GM12878 (cell line): ENCODE measurements around the gene GATAD2B. TPM values are rescaled to one million over a fixed set of nuclear protein-coding genes. Genes with fewer than 3 reads are reported as not detected.

ENCODE experiments used
- BACH1 ChIP-seq: fragments of 450-650 bp; IDR thresholded peaks from 2 replicates; pipeline ENCODE4 v1.6.1; 2017; ENCODE audit warnings: mild to moderate bottlenecking, borderline replicate concordance
- CBX5 ChIP-seq: sonication (generic); IDR thresholded peaks from 2 replicates; pipeline ENCODE4 v1.6.1; 2016; ENCODE audit warnings: low read depth, moderate library complexity, mild to moderate bottlenecking, inconsistent platforms
- CHD2 ChIP-seq: IDR thresholded peaks from 2 replicates; pipeline ENCODE4 v1.6.1; 2011; ENCODE audit warnings: low read depth, low read length, improper control_type of control experiment, borderline replicate concordance
- EGR1 ChIP-seq, 2 experiments: IDR thresholded peaks; 1 replicate in 1 of 2; 2 replicates in 1 of 2; pipeline ENCODE4 v1.6.1; 2011 to 2012; ENCODE audit warnings: low read depth in 2 of 2, low read length in 2 of 2, borderline replicate concordance in 1 of 2, mild to moderate bottlenecking in 1 of 2, moderate library complexity in 1 of 2
- EZH2 ChIP-seq: IDR thresholded peaks from 2 replicates; pipeline ENCODE4 v1.6.1; 2012; ENCODE audit warnings: low read depth, mild to moderate bottlenecking, control low read depth, inconsistent platforms, low read length, borderline replicate concordance; ENCODE audit not compliant: control insufficient read depth
- HCFC1 ChIP-seq: fragments of 150-350 bp; IDR thresholded peaks from 2 replicates; pipeline ENCODE4 v1.6.1; 2014; ENCODE audit warnings: low read length
- HSF1 ChIP-seq: fragments of 150-350 bp; IDR thresholded peaks from 2 replicates; pipeline ENCODE4 v1.6.1; 2014; ENCODE audit warnings: mild to moderate bottlenecking, low read depth, low read length
- JUND ChIP-seq: IDR thresholded peaks from 2 replicates; pipeline ENCODE4 v1.6.1; 2012; ENCODE audit warnings: low read depth, mild to moderate bottlenecking, low read length, improper control_type of control experiment, moderate library complexity
- KAT2A ChIP-seq: conservative IDR thresholded peaks from 2 replicates; pipeline ENCODE4 v1.6.1; 2011; ENCODE audit warnings: low read depth, low read length; ENCODE audit not compliant: control insufficient read depth
- NFIC ChIP-seq: IDR thresholded peaks from 2 replicates; pipeline ENCODE4 v1.6.1; 2012; ENCODE audit warnings: low read depth, mild to moderate bottlenecking, inconsistent platforms, low read length, moderate library complexity
- NFXL1 ChIP-seq: fragments of 450-650 bp; IDR thresholded peaks from 2 replicates; pipeline ENCODE4 v1.6.1; 2017; ENCODE audit warnings: antibody characterized with exemption, mild to moderate bottlenecking, borderline replicate concordance
- NR2C1 ChIP-seq: fragments of 450-650 bp; IDR thresholded peaks from 2 replicates; pipeline ENCODE4 v1.6.1; 2017; ENCODE audit warnings: antibody characterized with exemption, mild to moderate bottlenecking, moderate library complexity
- PAX5 ChIP-seq: IDR thresholded peaks from 2 replicates; pipeline ENCODE4 v1.6.1; 2011; ENCODE audit warnings: low read depth, low read length, borderline replicate concordance
- POLR2AphosphoS5 ChIP-seq: IDR thresholded peaks from 2 replicates; pipeline ENCODE4 v1.6.1; 2011; ENCODE audit warnings: mild to moderate bottlenecking, low read length, inconsistent platforms
- RB1 ChIP-seq: fragments of 450-650 bp; formaldehyde crosslinking; IDR thresholded peaks from 2 replicates; pipeline ENCODE4 v1.6.1; 2017; ENCODE audit warnings: mild to moderate bottlenecking, borderline replicate concordance
- RFX5 ChIP-seq: IDR thresholded peaks from 2 replicates; pipeline ENCODE4 v1.6.1; 2011; ENCODE audit warnings: low read depth, low read length, improper control_type of control experiment
- SKIL ChIP-seq: fragments of 450-650 bp; IDR thresholded peaks from 2 replicates; pipeline ENCODE4 v1.6.1; 2017; ENCODE audit warnings: mild to moderate bottlenecking, low read depth, inconsistent platforms; ENCODE audit not compliant: poor library complexity, severe bottlenecking
- SMAD1 ChIP-seq: fragments of 450-650 bp; IDR thresholded peaks from 2 replicates; pipeline ENCODE4 v1.6.1; 2018; ENCODE audit warnings: mild to moderate bottlenecking, low read depth; ENCODE audit not compliant: partially characterized antibody
- SMC3 ChIP-seq: IDR thresholded peaks from 2 replicates; pipeline ENCODE4 v1.6.1; 2011; ENCODE audit warnings: low read length, improper control_type of control experiment, borderline replicate concordance
- SREBF2 ChIP-seq: IDR thresholded peaks from 2 replicates; pipeline ENCODE4 v1.6.1; 2012; ENCODE audit warnings: mild to moderate bottlenecking, low read length
- STAT1 ChIP-seq: fragments of 450-650 bp; conservative IDR thresholded peaks from 2 replicates; pipeline ENCODE4 v1.6.1; 2014; ENCODE audit warnings: antibody characterized with exemption, mild to moderate bottlenecking
- TAF1 ChIP-seq: IDR thresholded peaks from 2 replicates; pipeline ENCODE4 v1.6.1; 2011; ENCODE audit warnings: mild to moderate bottlenecking, low read depth, low read length, borderline replicate concordance
- TARDBP ChIP-seq: IDR thresholded peaks from 2 replicates; pipeline ENCODE4 v1.6.1; 2016; ENCODE audit warnings: borderline replicate concordance
- TCF7 ChIP-seq: IDR thresholded peaks from 2 replicates; pipeline ENCODE4 v1.6.1; 2014; ENCODE audit warnings: antibody characterized with exemption, borderline replicate concordance
- ZBTB4 ChIP-seq: fragments of 450-650 bp; formaldehyde crosslinking; IDR thresholded peaks from 2 replicates; pipeline ENCODE4 v1.4.0; 2022; ENCODE audit warnings: mild to moderate bottlenecking, moderate library complexity
- ZSCAN29 ChIP-seq: fragments of 450-650 bp; IDR thresholded peaks from 2 replicates; pipeline ENCODE4 v1.6.1; 2017; ENCODE audit warnings: mild to moderate bottlenecking, moderate library complexity
- polyA plus RNA-seq, 11 experiments: library from polyadenylated mRNA; depleted of rRNA in 4 of 11; unstranded in 6 of 11; stranded (reverse) in 5 of 11; fragments of >200 nt; fragmentation: Nextera tagmentation in 4 of 11; fragmentation: Illumina TruSeq in 1 of 11; extraction: Ambion mirVana in 4 of 11; extraction: Trizol in 1 of 11; gene quantifications; 1 replicate in 1 of 11; 2 replicates in 10 of 11; pipeline versions ENCODE4 v1.2.1 to v1.2.3, GENCODE V29; 2011 to 2016; ENCODE audit warnings: inconsistent platforms in 2 of 11, missing spikeins in 2 of 11, low read depth in 1 of 11
- total RNA-seq, 4 experiments: library from RNA; depleted of rRNA in 3 of 4; stranded (reverse); fragments of >200 nt in 3 of 4; fragmentation: Illumina TruSeq in 1 of 4; extraction: Trizol in 1 of 4; gene quantifications; 2 replicates each; pipeline versions ENCODE4 v1.2.1 to v1.2.3, GENCODE V29; 2013 to 2021

The GATAD2B gene
- total and polyA plus RNA-seq, 10 of the 15 experiments (the other 5 are each of a cell fraction or from before 2014, with no cell fraction given): 2.4 to 63.1 (median 8.7) TPM

- TF ChIP-seq SREBF2 (peak; percentile 62; the same call in 1 of the 2 replicates), NFIC (peak; percentile 85), RB1 (no peak), EGR1 (IDR thresholded peaks at IDR 0.05; ENCODE audit: borderline replicate concordance in 1 of 2, low read depth in 2 of 2, low read length in 2 of 2) (peak in 1 of 2 experiments; percentile 10; a peak in 1 of 3 replicates), TAF1 (no peak), HSF1 (no peak), TCF7 (no peak), JUND (0 out of 2 replicates have a peak, but pooled peaks have one; percentile 7), EZH2 (no peak), STAT1 (no peak), ZSCAN29 (no peak), SMC3 (no peak), BACH1 (no peak), CBX5 (no peak), SKIL (peak; percentile 61), POLR2AphosphoS5 (0 out of 2 replicates have a peak, but pooled peaks have one; percentile 23), SMAD1 (no peak), PAX5 (no peak), HCFC1 (no peak), ZBTB4 (CRISPR knock-in tag) (no peak), RFX5 (no peak), KAT2A (no peak), CHD2 (no peak), TARDBP (no peak), NR2C1 (no peak), NFXL1 (no peak)
Observed at GRCh38 chr1:153849487-153850185, 73.1 kb downstream of the GATAD2B start (continued).
